ENCODE data around the gene GPI.
A peak's percentile ranks its signal among the peaks of the same experiment; 100 is the strongest.

DNA sequence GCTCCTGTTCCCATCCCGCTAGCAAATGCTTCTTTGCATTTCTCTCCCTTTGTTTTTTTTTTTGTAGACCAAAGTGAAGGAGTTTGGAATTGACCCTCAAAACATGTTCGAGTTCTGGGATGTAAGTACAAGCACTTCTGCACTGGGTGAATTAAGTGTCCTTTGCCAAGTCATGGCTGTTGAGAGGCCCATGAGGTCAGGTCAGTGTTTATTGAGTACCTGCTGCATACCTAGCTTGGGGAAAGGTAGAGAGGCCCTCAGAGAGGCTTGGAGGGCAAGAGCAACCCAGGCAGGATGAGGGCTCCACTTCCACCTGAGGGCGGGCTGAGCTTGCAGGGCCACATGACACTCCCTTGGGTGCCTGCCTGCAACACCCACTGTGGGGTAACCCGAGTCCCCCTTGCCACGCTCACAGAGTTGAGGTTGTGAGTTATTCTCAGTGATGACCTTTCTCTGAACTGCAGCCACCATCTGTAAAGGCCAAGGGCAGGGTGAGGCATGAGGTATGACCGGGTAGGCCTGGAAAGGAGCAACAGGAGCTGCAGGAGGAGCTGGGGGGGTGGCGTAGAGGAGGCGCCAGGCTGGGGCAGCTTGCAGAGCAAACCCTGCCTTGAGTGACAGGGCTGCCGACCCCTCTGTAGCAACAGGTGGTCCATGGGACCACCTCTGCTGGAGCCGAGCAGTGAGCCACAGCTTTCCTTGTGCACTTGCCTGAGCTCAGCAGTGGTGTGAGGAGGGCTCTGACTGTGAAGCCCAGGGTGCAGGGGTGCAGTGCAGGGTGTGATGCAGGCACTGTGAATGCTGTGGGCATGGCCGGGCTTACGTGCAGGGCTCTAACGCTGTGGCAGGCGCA, 16.6 kb downstream of the GPI start:
- TF ChIP-seq POLR2AphosphoS5 (IDR thresholded peaks at IDR 0.05) (peak in 1 of 3 donors; percentile 23), POLR2A (IDR thresholded peaks at IDR 0.05) (no peak)
- TF ChIP-seq, protein P1, sequence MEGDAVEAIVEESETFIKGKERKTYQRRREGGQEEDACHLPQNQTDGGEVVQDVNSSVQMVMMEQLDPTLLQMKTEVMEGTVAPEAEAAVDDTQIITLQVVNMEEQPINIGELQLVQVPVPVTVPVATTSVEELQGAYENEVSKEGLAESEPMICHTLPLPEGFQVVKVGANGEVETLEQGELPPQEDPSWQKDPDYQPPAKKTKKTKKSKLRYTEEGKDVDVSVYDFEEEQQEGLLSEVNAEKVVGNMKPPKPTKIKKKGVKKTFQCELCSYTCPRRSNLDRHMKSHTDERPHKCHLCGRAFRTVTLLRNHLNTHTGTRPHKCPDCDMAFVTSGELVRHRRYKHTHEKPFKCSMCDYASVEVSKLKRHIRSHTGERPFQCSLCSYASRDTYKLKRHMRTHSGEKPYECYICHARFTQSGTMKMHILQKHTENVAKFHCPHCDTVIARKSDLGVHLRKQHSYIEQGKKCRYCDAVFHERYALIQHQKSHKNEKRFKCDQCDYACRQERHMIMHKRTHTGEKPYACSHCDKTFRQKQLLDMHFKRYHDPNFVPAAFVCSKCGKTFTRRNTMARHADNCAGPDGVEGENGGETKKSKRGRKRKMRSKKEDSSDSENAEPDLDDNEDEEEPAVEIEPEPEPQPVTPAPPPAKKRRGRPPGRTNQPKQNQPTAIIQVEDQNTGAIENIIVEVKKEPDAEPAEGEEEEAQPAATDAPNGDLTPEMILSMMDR (IDR thresholded peaks at IDR 0.05 in 8 of 11, conservative IDR thresholded peaks at IDR 0.05 in 3 of 11) = no peak
